Hematopoietic multipotent progenitor cell treated with erythropoietin and hydrocortisone succinate and interleukin-3 and kit ligand, for 8 days (in vitro differentiated cells): Measurements from ENCODE around the gene PVALB.
"Not testable (repeated sequence)": the region's sequence is repeated elsewhere in the genome, so short reads cannot be mapped to it uniquely, and the experiment has no call there.

Experiments
- DNase-seq: peaks from one replicate; pipeline ENCODE4 v3.0.0-alpha.2; 2015

PVALB gene

DNA sequence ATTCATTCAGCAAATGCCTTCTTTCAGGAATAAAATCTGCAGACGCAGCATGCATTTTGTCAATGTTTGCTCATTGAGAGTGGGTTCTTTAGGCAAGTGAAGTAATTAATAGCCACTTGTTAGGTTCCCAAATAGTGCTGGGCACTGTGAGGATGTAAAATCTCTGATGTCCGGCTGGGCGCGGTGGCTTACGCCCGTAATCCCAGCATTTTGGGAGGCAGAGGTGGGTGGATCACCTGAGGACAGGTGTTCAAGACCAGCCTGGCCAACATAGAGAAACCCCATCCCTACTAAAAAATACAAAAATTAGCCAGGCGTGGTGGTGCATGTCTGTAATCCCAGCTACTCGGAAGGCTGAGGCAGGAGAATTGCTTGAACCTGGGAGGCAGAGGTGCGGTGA is 62.0 kb downstream of the PVALB start:
- not testable (repeated sequence) for DNase-seq

DNA sequence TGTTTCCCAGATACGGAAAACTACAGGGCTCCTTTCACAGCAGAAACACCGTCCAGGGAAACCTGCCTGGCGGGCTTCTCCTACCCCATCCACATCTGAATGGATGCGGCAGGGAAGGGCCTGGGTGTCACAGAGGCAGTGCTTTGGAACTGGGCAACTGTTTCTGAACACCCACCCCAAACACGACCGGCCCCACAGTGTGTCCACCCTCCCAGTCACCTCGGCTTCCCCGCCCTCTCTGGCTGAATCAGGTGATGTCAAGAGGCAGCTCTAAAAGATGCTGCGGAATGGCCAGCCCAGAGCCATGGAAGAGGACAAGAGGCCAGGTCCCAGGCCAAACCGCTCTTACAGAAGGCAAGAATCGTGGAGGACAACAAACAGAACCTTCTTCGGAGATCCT is 62.9 kb downstream of the PVALB start:
- DNase-seq = no peak

GRCh38 chr22:36753120-36753802 is 63.6 kb downstream of the PVALB start:
- no peak for DNase-seq
